Neural progenitor cell (in vitro differentiated cells): Measurements from ENCODE around the gene FBXL13. TPM values are rescaled to one million over a fixed set of nuclear protein-coding genes. Genes with fewer than 3 reads are reported as not detected.

ENCODE experiments used
- DNase-seq: peaks from one replicate; pipeline ENCODE4 v3.0.0-alpha.2; 2016; ENCODE audit warnings: low spot score
- H2AFZ ChIP-seq: fragments of 200-600 bp; sonication (generic); replicated peaks from 2 replicates; pipeline ENCODE4 v1.6.1; 2016; ENCODE audit warnings: antibody characterized with exemption
- H3F3A ChIP-seq: fragments of 200-600 bp; sonication (generic); 2 replicates; pipeline ENCODE4 v1.6.1; 2016; ENCODE audit warnings: antibody characterized with exemption, low read depth
- H3K27ac ChIP-seq: fragments of 200-600 bp; sonication (generic); 2 replicates; pipeline ENCODE4 v1.5.1; 2016; ENCODE audit warnings: mild to moderate bottlenecking
- H3K27me3 ChIP-seq: fragments of 200-600 bp; sonication (generic); 2 replicates; pipeline ENCODE4 v1.6.1; 2016; ENCODE audit warnings: mild to moderate bottlenecking, moderate library complexity
- H3K36me3 ChIP-seq: fragments of 200-600 bp; sonication (generic); 2 replicates; pipeline ENCODE4 v1.5.1; 2016
- H3K4me1 ChIP-seq: fragments of 200-600 bp; sonication (generic); 2 replicates; pipeline ENCODE4 v1.6.1; 2016; ENCODE audit warnings: mixed run types
- H3K4me2 ChIP-seq: fragments of 200-600 bp; sonication (generic); 2 replicates; pipeline ENCODE4 v1.6.1; 2016
- H3K4me3 ChIP-seq: fragments of 200-600 bp; sonication (generic); 2 replicates; pipeline ENCODE4 v1.5.1; 2016
- H3K79me2 ChIP-seq: fragments of 200-600 bp; sonication (generic); 2 replicates; pipeline ENCODE4 v1.6.1; 2016; ENCODE audit warnings: low read depth
- H3K9ac ChIP-seq: fragments of 200-600 bp; sonication (generic); 2 replicates; pipeline ENCODE4 v1.6.1; 2016
- H3K9me3 ChIP-seq: fragments of 200-600 bp; sonication (generic); 2 replicates; pipeline ENCODE4 v1.5.1; 2016; ENCODE audit warnings: low read depth
- H4K20me1 ChIP-seq: fragments of 200-600 bp; sonication (generic); 2 replicates; pipeline ENCODE4 v1.6.1; 2016; ENCODE audit warnings: low read depth
- H3K27ac Mint-ChIP-seq: 3 replicates; pipeline ENCODE4 v1.8.0; 2021; ENCODE audit warnings: mixed read lengths
- H3K27me3 Mint-ChIP-seq: 2 replicates; pipeline ENCODE4 v1.8.0; 2022; ENCODE audit warnings: low read depth, mild to moderate bottlenecking, inconsistent platforms, moderate library complexity, mixed read lengths; ENCODE audit not compliant: insufficient read depth
- H3K36me3 Mint-ChIP-seq: 3 replicates; pipeline ENCODE4 v1.8.0; 2021; ENCODE audit warnings: mixed read lengths
- H3K4me1 Mint-ChIP-seq: 3 replicates; pipeline ENCODE4 v1.8.0; 2021; ENCODE audit warnings: mixed read lengths
- H3K4me3 Mint-ChIP-seq: 3 replicates; pipeline ENCODE4 v1.8.0; 2021; ENCODE audit warnings: mild to moderate bottlenecking, moderate library complexity, mixed read lengths
- H3K9me3 Mint-ChIP-seq: 3 replicates; pipeline ENCODE4 v1.8.0; 2020; ENCODE audit warnings: mixed read lengths
- EZH2 ChIP-seq: fragments of 200-600 bp; sonication (generic); IDR thresholded peaks from 2 replicates; pipeline ENCODE4 v1.6.1; 2017; ENCODE audit warnings: antibody characterized with exemption, mild to moderate bottlenecking, moderate library complexity
- EZH2phosphoT487 ChIP-seq: fragments of 200-600 bp; sonication (generic); IDR thresholded peaks from 2 replicates; pipeline ENCODE4 v1.6.1; 2017; ENCODE audit warnings: antibody characterized with exemption
- total RNA-seq: library from RNA; depleted of rRNA; stranded (reverse); fragments of >200 nt; gene quantifications from 2 replicates; pipeline ENCODE4 v1.2.3, GENCODE V29; 2015; ENCODE audit warnings: low replicate concordance
- TF ChIP-seq, protein P1 (sequence below): fragments of 200-600 bp; sonication (generic); IDR thresholded peaks from 2 replicates; pipeline ENCODE4 v1.5.1; 2017; ENCODE audit warnings: antibody characterized with exemption, mild to moderate bottlenecking

FBXL13 gene
- total RNA-seq, 1 donor from 2014 or later: 8.2 TPM

DNA sequence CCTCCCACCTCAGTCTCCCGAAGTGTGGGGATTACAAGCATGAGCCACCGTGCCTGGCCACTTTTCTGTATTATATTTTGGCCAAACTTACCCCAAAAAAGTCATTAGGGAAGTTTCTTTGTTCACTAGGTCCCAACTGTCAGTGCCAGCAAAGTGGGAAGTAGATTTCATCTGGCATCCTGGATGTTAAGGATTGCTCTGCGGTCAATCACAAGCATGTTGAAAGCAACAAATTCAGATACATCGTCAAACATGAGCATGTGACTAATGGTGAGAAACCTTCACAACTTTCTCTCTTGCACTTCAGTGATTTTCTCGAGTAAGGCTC lies 176.1 kb downstream of the FBXL13 start:
- peaks cover under 1% of the 10 kb centered on the region for H3K9me3 Mint-ChIP-seq
- no peaks in the 10 kb centered on the region for H3K4me1 Mint-ChIP-seq
- no peaks in the 10 kb centered on the region for H3K27me3 ChIP-seq
- H3K27ac ChIP-seq: no peak overlapping the region
- H3K4me2 ChIP-seq: no peak overlapping the region
- H2AFZ ChIP-seq: no peak overlapping the region
- no peak overlapping the region for H3K4me3 Mint-ChIP-seq
- H3K4me3 ChIP-seq: no peak overlapping the region
- H3K4me1 ChIP-seq: no peaks in the 10 kb centered on the region
- H3K36me3 Mint-ChIP-seq: no peaks in the 10 kb centered on the region
- no peak overlapping the region for H3K9ac ChIP-seq
- H3K79me2 ChIP-seq: no peaks in the 10 kb centered on the region
- no peaks in the 10 kb centered on the region for H3K27me3 Mint-ChIP-seq
- TF ChIP-seq, protein P1, sequence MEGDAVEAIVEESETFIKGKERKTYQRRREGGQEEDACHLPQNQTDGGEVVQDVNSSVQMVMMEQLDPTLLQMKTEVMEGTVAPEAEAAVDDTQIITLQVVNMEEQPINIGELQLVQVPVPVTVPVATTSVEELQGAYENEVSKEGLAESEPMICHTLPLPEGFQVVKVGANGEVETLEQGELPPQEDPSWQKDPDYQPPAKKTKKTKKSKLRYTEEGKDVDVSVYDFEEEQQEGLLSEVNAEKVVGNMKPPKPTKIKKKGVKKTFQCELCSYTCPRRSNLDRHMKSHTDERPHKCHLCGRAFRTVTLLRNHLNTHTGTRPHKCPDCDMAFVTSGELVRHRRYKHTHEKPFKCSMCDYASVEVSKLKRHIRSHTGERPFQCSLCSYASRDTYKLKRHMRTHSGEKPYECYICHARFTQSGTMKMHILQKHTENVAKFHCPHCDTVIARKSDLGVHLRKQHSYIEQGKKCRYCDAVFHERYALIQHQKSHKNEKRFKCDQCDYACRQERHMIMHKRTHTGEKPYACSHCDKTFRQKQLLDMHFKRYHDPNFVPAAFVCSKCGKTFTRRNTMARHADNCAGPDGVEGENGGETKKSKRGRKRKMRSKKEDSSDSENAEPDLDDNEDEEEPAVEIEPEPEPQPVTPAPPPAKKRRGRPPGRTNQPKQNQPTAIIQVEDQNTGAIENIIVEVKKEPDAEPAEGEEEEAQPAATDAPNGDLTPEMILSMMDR: no peak
- TF ChIP-seq EZH2 (no peak), EZH2phosphoT487 (no peak)
- H3F3A ChIP-seq: no peaks in the 10 kb centered on the region
- DNase-seq: no peak
- H3K36me3 ChIP-seq: no peaks in the 10 kb centered on the region
- no peak overlapping the region for H3K27ac Mint-ChIP-seq
- no peaks in the 10 kb centered on the region for H3K9me3 ChIP-seq
- no peaks in the 10 kb centered on the region for H4K20me1 ChIP-seq

DNA sequence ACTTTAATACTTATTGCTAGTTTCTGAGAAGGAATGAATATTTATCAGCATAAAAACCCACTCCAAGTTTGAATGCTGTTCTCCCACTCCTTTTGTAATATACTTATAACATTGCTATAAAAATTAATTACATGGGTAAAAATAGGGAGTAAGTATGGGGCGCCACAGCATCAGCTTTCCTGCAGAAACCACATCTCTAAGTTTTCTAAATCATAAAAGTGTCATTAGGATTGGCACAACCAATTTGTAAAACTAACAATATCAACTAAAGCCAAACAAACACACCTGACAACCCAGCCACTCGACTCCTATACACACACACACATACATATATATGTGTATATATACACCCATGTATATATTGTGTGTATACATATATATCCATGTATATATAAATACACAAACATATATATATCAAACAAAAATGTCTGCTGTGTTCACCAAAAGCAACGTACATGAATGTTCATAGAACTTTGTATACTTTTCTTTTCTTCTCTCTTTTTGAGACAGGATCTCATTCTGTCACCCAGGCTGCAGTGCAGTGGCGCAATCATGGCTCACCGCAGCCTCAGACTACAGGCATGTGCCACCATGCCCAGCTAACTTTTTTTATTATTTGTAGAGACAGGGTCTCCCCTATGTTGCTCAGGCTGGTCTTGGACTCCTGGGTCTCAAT lies 176.6 kb downstream of the FBXL13 start:
- Histone ChIP-seq H3K4me3 (no peak overlapping the region), H3F3A (no peaks in the 10 kb centered on the region), H3K27me3 (no peaks in the 10 kb centered on the region), H2AFZ (no peak overlapping the region), H3K36me3 (no peaks in the 10 kb centered on the region), H3K4me2 (no peak overlapping the region), H3K79me2 (no peaks in the 10 kb centered on the region), H3K9me3 (no peaks in the 10 kb centered on the region), H3K27ac (no peak overlapping the region), H3K9ac (no peak overlapping the region), H3K4me1 (no peaks in the 10 kb centered on the region), H4K20me1 (no peaks in the 10 kb centered on the region)
- TF ChIP-seq EZH2 (no peak), EZH2phosphoT487 (no peak)
- TF ChIP-seq, protein P1: no peak
- no peak for DNase-seq
- no peaks in the 10 kb centered on the region for H3K4me1 Mint-ChIP-seq
- no peaks in the 10 kb centered on the region for H3K36me3 Mint-ChIP-seq
- no peak overlapping the region for H3K4me3 Mint-ChIP-seq
- no peaks in the 10 kb centered on the region for H3K27me3 Mint-ChIP-seq
- no peak overlapping the region for H3K27ac Mint-ChIP-seq
- H3K9me3 Mint-ChIP-seq: no peaks in the 10 kb centered on the region

DNA sequence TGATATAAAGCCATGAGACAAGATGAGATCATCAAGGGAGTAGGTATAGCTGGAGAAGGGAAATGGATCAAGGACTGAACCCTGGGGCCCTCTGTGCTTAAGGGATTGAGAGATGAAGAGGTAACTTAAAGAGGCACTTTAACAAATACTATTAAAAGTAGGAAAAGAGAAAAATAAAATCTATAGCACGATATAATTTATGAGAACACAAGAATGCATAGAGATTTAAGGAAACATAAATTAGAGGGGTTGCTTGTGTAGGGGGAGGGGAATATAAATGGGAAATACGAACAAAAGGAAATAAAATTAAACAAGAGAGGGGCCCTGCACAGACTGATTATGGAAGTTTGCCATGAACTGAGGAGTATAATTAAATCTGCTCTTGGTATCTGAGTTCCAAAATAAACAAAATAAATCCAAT lies 177.4 kb downstream of the FBXL13 start:
- Histone ChIP-seq H3K27ac (no peak overlapping the region), H3K4me3 (no peak overlapping the region), H3K4me2 (no peak overlapping the region), H3K9me3 (no peaks in the 10 kb centered on the region), H3K4me1 (no peaks in the 10 kb centered on the region), H2AFZ (no peak overlapping the region), H3K27me3 (no peaks in the 10 kb centered on the region), H3K36me3 (no peaks in the 10 kb centered on the region), H3K9ac (no peak overlapping the region), H3F3A (no peaks in the 10 kb centered on the region), H4K20me1 (no peaks in the 10 kb centered on the region), H3K79me2 (no peaks in the 10 kb centered on the region)
- Mint-ChIP-seq H3K4me3 (no peak overlapping the region), H3K36me3 (no peaks in the 10 kb centered on the region), H3K27me3 (no peaks in the 10 kb centered on the region), H3K27ac (no peak overlapping the region), H3K9me3 (no peaks in the 10 kb centered on the region), H3K4me1 (no peaks in the 10 kb centered on the region)
- no peak for DNase-seq
- TF ChIP-seq EZH2phosphoT487: no peak
- TF ChIP-seq, protein P1: no peak
- no peak for TF ChIP-seq EZH2
